Measurements from ENCODE around the gene TSSC4.
"Not testable (repeated sequence)": the region's sequence is repeated elsewhere in the genome, so short reads cannot be mapped to it uniquely, and the experiment has no call there.

TSSC4 gene

GRCh38 chr11:2357246-2357645 is 43.3 kb upstream of the TSSC4 start:
- no peak overlapping the region for H3K27ac ChIP-seq
- H3K9me3 ChIP-seq (ENCODE audit: control insufficient read depth, low read length): no peaks in the 10 kb centered on the region
- H3K36me3 ChIP-seq (ENCODE audit: control insufficient read depth, insufficient read depth, low read length): no peaks in the 10 kb centered on the region
- no peaks in the 10 kb centered on the region for H3K4me1 ChIP-seq
- H2AFZ ChIP-seq: no peak overlapping the region
- no peaks in the 10 kb centered on the region for H3K27me3 ChIP-seq (ENCODE audit: control insufficient read depth, insufficient read depth, low read length)
- no peak for TF ChIP-seq CTCF (IDR thresholded peaks at IDR 0.05)
- H3K9ac ChIP-seq: no peak overlapping the region
- no peak overlapping the region for H3K4me2 ChIP-seq (ENCODE audit: low read length)
- H3K79me2 ChIP-seq: no peaks in the 10 kb centered on the region
- no peak overlapping the region for H3K4me3 ChIP-seq (ENCODE audit: low read depth, low read length)

GRCh38 chr11:2357651-2358050 is 42.9 kb upstream of the TSSC4 start:
- H3K27ac ChIP-seq; H3K4me3 ChIP-seq (ENCODE audit: low read depth, low read length); H3K36me3 ChIP-seq (ENCODE audit: control insufficient read depth, insufficient read depth, low read length); H3K4me2 ChIP-seq (ENCODE audit: low read length); H3K4me1 ChIP-seq; H3K27me3 ChIP-seq (ENCODE audit: control insufficient read depth, insufficient read depth, low read length); H2AFZ ChIP-seq; H3K9ac ChIP-seq; H3K9me3 ChIP-seq (ENCODE audit: control insufficient read depth, low read length); H3K79me2 ChIP-seq: not testable (repeated sequence)

GRCh38 chr11:2358754-2359442 is 41.7 kb upstream of the TSSC4 start:
- Histone ChIP-seq H3K4me2 (ENCODE audit: low read length) (no peak overlapping the region), H3K4me1 (no peaks in the 10 kb centered on the region), H3K9ac (no peak overlapping the region), H3K36me3 (ENCODE audit: control insufficient read depth, insufficient read depth, low read length) (no peaks in the 10 kb centered on the region), H3K9me3 (ENCODE audit: control insufficient read depth, low read length) (no peaks in the 10 kb centered on the region), H2AFZ (no peak overlapping the region), H3K27ac (no peak overlapping the region), H3K79me2 (no peaks in the 10 kb centered on the region), H3K4me3 (ENCODE audit: low read depth, low read length) (no peak overlapping the region), H3K27me3 (ENCODE audit: control insufficient read depth, insufficient read depth, low read length) (no peaks in the 10 kb centered on the region)
- no peak for TF ChIP-seq CTCF (IDR thresholded peaks at IDR 0.05)

- TF ChIP-seq CTCF (IDR thresholded peaks at IDR 0.05): no peak
- H3K4me1 ChIP-seq: no peaks in the 10 kb centered on the region
These were observed 41.0 kb upstream of the TSSC4 start for GRCh38 chr11:2359557-2359956.

GRCh38 chr11:2360081-2360642 is 40.4 kb upstream of the TSSC4 start:
- TF ChIP-seq CTCF (IDR thresholded peaks at IDR 0.05): no peak
- H3K27me3 ChIP-seq (ENCODE audit: control insufficient read depth, insufficient read depth, low read length): no peaks in the 10 kb centered on the region
- H3K9me3 ChIP-seq (ENCODE audit: control insufficient read depth, low read length): no peaks in the 10 kb centered on the region
- no peak overlapping the region for H3K9ac ChIP-seq
- H3K36me3 ChIP-seq (ENCODE audit: control insufficient read depth, insufficient read depth, low read length): no peaks in the 10 kb centered on the region
- no peak overlapping the region for H3K4me2 ChIP-seq (ENCODE audit: low read length)
- no peaks in the 10 kb centered on the region for H3K4me1 ChIP-seq
- H2AFZ ChIP-seq: no peak overlapping the region
- H3K79me2 ChIP-seq: no peaks in the 10 kb centered on the region
- no peak overlapping the region for H3K4me3 ChIP-seq (ENCODE audit: low read depth, low read length)
- H3K27ac ChIP-seq: no peak overlapping the region

More at GRCh38 chr11:2359557-2359956, 41.0 kb upstream of the TSSC4 start:
- no peak overlapping the region for H3K4me3 ChIP-seq (ENCODE audit: low read depth, low read length)
- H3K9me3 ChIP-seq (ENCODE audit: control insufficient read depth, low read length): no peaks in the 10 kb centered on the region
- H3K27me3 ChIP-seq (ENCODE audit: control insufficient read depth, insufficient read depth, low read length): no peaks in the 10 kb centered on the region
- no peak overlapping the region for H3K27ac ChIP-seq
- H3K4me2 ChIP-seq (ENCODE audit: low read length): no peak overlapping the region
- no peak overlapping the region for H3K9ac ChIP-seq
- H3K79me2 ChIP-seq: no peaks in the 10 kb centered on the region
- H3K36me3 ChIP-seq (ENCODE audit: control insufficient read depth, insufficient read depth, low read length): no peaks in the 10 kb centered on the region
- H2AFZ ChIP-seq: no peak overlapping the region

Measured in parathyroid adenoma (tissue), 2 donors.